Measurements from ENCODE around the gene DEPDC5.

Gene DEPDC5

GRCh38 chr22:31929167-31929930, 175.5 kb downstream of the DEPDC5 start:
- no peak for DNase-seq

GRCh38 chr22:31932863-31933262, 179.0 kb downstream of the DEPDC5 start:
- no peak for DNase-seq

GRCh38 chr22:31933406-31933805, 179.6 kb downstream of the DEPDC5 start:
- no peak for DNase-seq

GRCh38 chr22:31933816-31934482, 180.1 kb downstream of the DEPDC5 start:
- no peak for DNase-seq

- no peak for DNase-seq
These were observed 182.3 kb downstream of the DEPDC5 start for GRCh38 chr22:31935961-31936635.

- no peak for DNase-seq
These were observed 183.5 kb downstream of the DEPDC5 start for GRCh38 chr22:31937341-31937740.

- DNase-seq, result no peak
These were observed 184.5 kb downstream of the DEPDC5 start for GRCh38 chr22:31938296-31938695.

GRCh38 chr22:31940506-31940905, 186.7 kb downstream of the DEPDC5 start:
- no peak for DNase-seq

- DNase-seq, result no peak
These were observed 188.3 kb downstream of the DEPDC5 start for GRCh38 chr22:31942091-31942490.

- DNase-seq, result no peak
These were observed 189.6 kb downstream of the DEPDC5 start for GRCh38 chr22:31943206-31943977.

GRCh38 chr22:31943978-31944699, 190.3 kb downstream of the DEPDC5 start, which contains the start of gene YWHAH:
Gene YWHAH (plus strand): TSS chr22:31944535. CDS start chr22:31944734, 199 bp downstream.
- DNase-seq, result peak; percentile 86

GRCh38 chr22:31944700-31945442, 191.1 kb downstream of the DEPDC5 start:
- peak; percentile 28 for DNase-seq

- no peak for DNase-seq
These were observed 191.6 kb downstream of the DEPDC5 start for GRCh38 chr22:31945443-31945855.

GRCh38 chr22:31945971-31946680, 192.3 kb downstream of the DEPDC5 start:
- no peak for DNase-seq

- DNase-seq, result peak; percentile 23
These were observed 193.5 kb downstream of the DEPDC5 start for GRCh38 chr22:31947296-31947695.

- DNase-seq, result no peak
These were observed 194.2 kb downstream of the DEPDC5 start for GRCh38 chr22:31948002-31948401.

- no peak for DNase-seq
These were observed 196.4 kb downstream of the DEPDC5 start for GRCh38 chr22:31950226-31950625.

- DNase-seq, result no peak
These were observed 197.6 kb downstream of the DEPDC5 start for GRCh38 chr22:31951194-31952093.

- DNase-seq, result no peak
These were observed 198.2 kb downstream of the DEPDC5 start for GRCh38 chr22:31952094-31952401.

- DNase-seq, result no peak
These were observed 198.7 kb downstream of the DEPDC5 start for GRCh38 chr22:31952472-31952871.

Measured in activated CD8-positive, alpha-beta memory T cell treated with anti-CD3 and anti-CD28 coated beads, Interleukin-2, amount 50 U/mL, for 4 hours (primary cell).